HEK293T (cell line): ENCODE data around the gene KLF7.

Experiments
- ARNT ChIP-seq: fragments of 450-650 bp; IDR thresholded peaks from 2 replicates; pipeline ENCODE4 v1.6.1; 2017; ENCODE audit warnings: mild to moderate bottlenecking
- BHLHE40 ChIP-seq: fragments of 450-650 bp; IDR thresholded peaks from 2 replicates; pipeline ENCODE4 v1.6.1; 2016; ENCODE audit warnings: mild to moderate bottlenecking, moderate library complexity, borderline replicate concordance
- FOXM1 ChIP-seq: fragments of 450-650 bp; IDR thresholded peaks from 2 replicates; pipeline ENCODE4 v1.6.1; 2017; ENCODE audit warnings: mild to moderate bottlenecking, borderline replicate concordance
- HDGF ChIP-seq: fragments of 450-650 bp; IDR thresholded peaks from 2 replicates; pipeline ENCODE4 v1.6.1; 2017; ENCODE audit warnings: antibody characterized with exemption, borderline replicate concordance
- NFRKB ChIP-seq: fragments of 450-650 bp; IDR thresholded peaks from 2 replicates; pipeline ENCODE4 v1.6.1; 2016; ENCODE audit warnings: mild to moderate bottlenecking, moderate library complexity
- PKNOX1 ChIP-seq: fragments of 450-650 bp; IDR thresholded peaks from 2 replicates; pipeline ENCODE4 v1.6.1; 2016
- SP1 ChIP-seq: fragments of 450-650 bp; IDR thresholded peaks from 2 replicates; pipeline ENCODE4 v1.6.1; 2017

DNA sequence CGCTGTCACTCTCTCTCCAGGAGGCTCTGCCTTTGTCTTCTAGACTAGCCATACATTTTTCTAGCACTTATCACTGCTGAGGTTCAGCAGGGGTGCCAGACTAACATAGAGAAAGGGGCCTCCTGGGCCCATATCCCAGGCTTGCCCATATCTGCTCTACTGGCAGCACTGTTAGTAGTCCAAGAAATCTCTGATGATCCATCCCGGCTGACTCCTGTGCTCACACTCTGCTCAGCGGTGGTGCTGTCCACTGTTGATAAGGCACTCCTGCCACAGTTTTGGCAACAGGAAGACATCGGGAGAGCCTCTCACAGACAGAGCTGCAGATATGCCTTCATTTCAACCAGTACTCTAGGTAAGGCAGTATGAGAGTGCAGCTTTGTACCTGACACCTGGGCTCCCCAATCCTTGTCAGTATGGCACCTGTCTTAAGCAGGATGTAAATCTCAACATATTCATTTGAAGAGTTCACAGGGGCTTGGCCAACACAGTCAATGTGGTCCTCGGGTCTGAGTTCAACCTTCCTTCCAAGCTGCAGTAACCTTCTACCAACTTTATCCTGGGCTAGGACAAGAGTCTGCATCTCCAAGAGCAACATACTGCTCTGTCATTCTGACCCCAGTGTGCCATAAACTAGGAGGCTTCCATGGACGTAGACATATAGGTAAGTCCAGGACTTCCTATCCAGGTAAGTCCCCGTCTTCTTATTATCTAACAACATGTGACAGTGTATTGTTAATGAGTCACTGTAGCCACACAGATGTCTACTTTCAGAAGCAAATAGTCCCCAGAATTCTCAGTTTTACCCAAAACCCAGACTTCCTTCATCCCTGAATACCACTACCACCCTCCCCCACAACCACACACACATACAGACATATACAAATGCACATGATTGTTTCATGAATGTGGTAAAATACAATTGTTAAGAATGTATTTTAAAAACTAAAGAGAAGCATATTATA is 16.2 kb downstream of the KLF7 start:
- TF ChIP-seq BHLHE40 (no peak), ARNT (no peak), HDGF (no peak), FOXM1 (no peak), SP1 (no peak), PKNOX1 (no peak), NFRKB (no peak)
